HEK293T (cell line): ENCODE measurements around the gene SPRED3.
"Not testable (repeated sequence)": the region's sequence is repeated elsewhere in the genome, so short reads cannot be mapped to it uniquely, and the experiment has no call there.

Experiments used
- CTCF ChIA-PET: fragments of 350-600 bp; formaldehyde crosslinking; extraction: SDS; loops from one replicate; lab custom pipeline; 2021; ENCODE audit warnings: antibody characterized with exemption, inconsistent platforms; lab: Yijun Ruan, JAX
- POLR2A ChIA-PET: fragments of 350-600 bp; formaldehyde crosslinking; extraction: SDS; loops from one replicate; lab custom pipeline; 2020; ENCODE audit warnings: antibody characterized with exemption, inconsistent platforms; lab: Yijun Ruan, JAX
- DNase-seq: peaks from one replicate; pipeline ENCODE4 v3.0.0; 2012; ENCODE audit warnings: mixed read lengths; ENCODE audit errors: extremely low spot score
- ARNT ChIP-seq: fragments of 450-650 bp; IDR thresholded peaks from 2 replicates; pipeline ENCODE4 v1.6.1; 2017; ENCODE audit warnings: mild to moderate bottlenecking
- BHLHE40 ChIP-seq: fragments of 450-650 bp; IDR thresholded peaks from 2 replicates; pipeline ENCODE4 v1.6.1; 2016; ENCODE audit warnings: mild to moderate bottlenecking, moderate library complexity, borderline replicate concordance
- CTBP1 ChIP-seq: fragments of 450-650 bp; IDR thresholded peaks from 2 replicates; pipeline ENCODE4 v1.6.1; 2016; ENCODE audit warnings: borderline replicate concordance
- ELF4 ChIP-seq: fragments of 450-650 bp; IDR thresholded peaks from 2 replicates; pipeline ENCODE4 v1.6.1; 2017; ENCODE audit warnings: antibody characterized with exemption
- FOXA1 ChIP-seq: fragments of 450-650 bp; IDR thresholded peaks from 2 replicates; pipeline ENCODE4 v1.6.1; 2016; ENCODE audit warnings: mild to moderate bottlenecking
- FOXK2 ChIP-seq: fragments of 450-650 bp; IDR thresholded peaks from 2 replicates; pipeline ENCODE4 v1.6.1; 2016; ENCODE audit warnings: mild to moderate bottlenecking
- FOXM1 ChIP-seq: fragments of 450-650 bp; IDR thresholded peaks from 2 replicates; pipeline ENCODE4 v1.6.1; 2017; ENCODE audit warnings: mild to moderate bottlenecking, borderline replicate concordance
- HDGF ChIP-seq: fragments of 450-650 bp; IDR thresholded peaks from 2 replicates; pipeline ENCODE4 v1.6.1; 2017; ENCODE audit warnings: antibody characterized with exemption, borderline replicate concordance
- L3MBTL2 ChIP-seq: fragments of 450-650 bp; conservative IDR thresholded peaks from 2 replicates; pipeline ENCODE4 v1.6.1; 2016; ENCODE audit warnings: mild to moderate bottlenecking
- LEF1 ChIP-seq: fragments of 450-650 bp; IDR thresholded peaks from 2 replicates; pipeline ENCODE4 v1.6.1; 2017; ENCODE audit warnings: mild to moderate bottlenecking, borderline replicate concordance
- NFRKB ChIP-seq: fragments of 450-650 bp; IDR thresholded peaks from 2 replicates; pipeline ENCODE4 v1.6.1; 2016; ENCODE audit warnings: mild to moderate bottlenecking, moderate library complexity
- SP1 ChIP-seq: fragments of 450-650 bp; IDR thresholded peaks from 2 replicates; pipeline ENCODE4 v1.6.1; 2017
- SUZ12 ChIP-seq: fragments of 450-650 bp; IDR thresholded peaks from 2 replicates; pipeline ENCODE4 v1.6.1; 2016; ENCODE audit warnings: mild to moderate bottlenecking
- TARDBP ChIP-seq: fragments of 450-650 bp; IDR thresholded peaks from 2 replicates; pipeline ENCODE4 v1.6.1; 2016
- ZNF384 ChIP-seq: fragments of 450-650 bp; IDR thresholded peaks from 2 replicates; pipeline ENCODE4 v1.6.1; 2016
- TF ChIP-seq, protein P1 (sequence below): fragments of 450-650 bp; IDR thresholded peaks from 2 replicates; pipeline ENCODE4 v1.6.1; 2016

Gene SPRED3

DNA sequence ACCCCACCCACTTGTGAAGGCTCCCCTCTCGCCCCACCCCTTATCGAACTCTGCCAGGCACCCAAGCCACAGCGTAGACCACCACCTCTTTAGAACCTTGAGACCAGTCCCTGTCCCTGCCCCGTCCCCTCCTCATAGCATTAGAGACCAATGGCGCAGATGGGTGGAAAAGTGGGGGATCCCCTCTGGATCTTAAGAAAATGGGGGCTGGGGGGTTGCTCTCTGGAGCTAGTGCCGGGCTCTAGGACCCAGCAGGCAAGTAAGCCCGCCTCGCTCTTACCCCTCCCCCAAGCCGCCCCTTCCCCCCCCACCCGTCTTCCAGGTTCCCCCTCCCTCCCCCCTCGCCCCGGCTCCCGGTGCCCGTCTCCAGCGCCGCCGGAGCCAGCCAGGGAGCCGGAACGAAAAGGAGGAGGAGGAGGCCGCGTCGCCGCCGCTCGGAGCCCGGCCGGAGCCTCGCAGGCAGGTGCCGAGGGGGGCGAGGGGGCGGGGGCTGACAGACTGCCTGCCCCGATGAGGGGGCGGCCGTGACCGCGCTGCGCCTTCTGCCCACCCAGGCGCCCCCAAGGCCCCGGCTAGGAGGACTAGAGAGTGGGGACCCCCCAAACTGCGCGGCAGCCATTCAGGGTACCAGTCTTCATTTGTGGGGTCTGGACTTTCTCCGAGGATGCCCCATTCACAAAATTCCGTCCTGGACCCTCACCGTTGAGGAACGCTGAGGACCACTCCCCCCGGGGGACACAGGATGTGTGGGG is at the start of gene SPRED3:
TSS of gene SPRED3 (plus strand) at position 349 of the 752 bp plus-strand sequence. CDS start 1,606 bp downstream, outside the sequence.
- ChIA-PET POLR2A (interaction anchor here (1.2 to 2.2 kb wide), 3 partner anchors 14 to 230 kb away, joined by 4 to 23 read pairs (median 18); partner anchors contain the start of genes EIF3K, FAM98C and PSMD8), CTCF (interaction anchor here (0.6 to 1.5 kb wide), 5 partner anchors 14 to 484 kb away, joined by 3 to 8 read pairs (median 4); partner anchors contain the start of gene FAM98C)
- peak; percentile 48 for DNase-seq
- no peak for TF ChIP-seq TARDBP
- TF ChIP-seq FOXM1, result peak; percentile 24; the same call in 1 of the 2 replicates
- no peak for TF ChIP-seq ELF4

DNA sequence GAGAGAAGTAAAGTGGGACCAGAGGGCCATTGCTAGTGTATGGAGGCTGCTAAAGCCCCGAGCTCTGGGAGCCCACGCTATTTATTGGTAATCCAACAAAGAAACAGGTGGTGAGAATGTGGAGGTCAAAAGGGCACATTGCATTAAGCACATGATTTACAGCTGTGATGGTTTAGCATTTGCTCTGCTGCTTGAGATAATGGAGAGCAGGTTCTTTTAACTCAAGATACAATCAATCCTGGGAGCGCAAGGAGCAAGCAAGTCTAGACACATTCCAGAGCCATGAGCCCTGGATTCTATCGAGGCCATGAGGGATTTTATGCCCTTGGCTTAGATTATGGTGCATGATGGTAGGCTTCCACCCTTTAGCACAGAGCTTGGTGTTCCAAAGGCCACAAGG is 49.5 kb upstream of the SPRED3 start:
- DNase-seq, result not testable (repeated sequence)
- ChIA-PET CTCF (interaction anchor here (1.0 kb wide), 1 partner anchor 35 kb away, joined by 4 read pairs; the partner anchor contains the start of gene PSMD8), POLR2A (interaction anchor here (4.2 kb wide), 1 partner anchor 35 kb away, joined by 40 read pairs; the partner anchor contains the start of gene PSMD8)

GRCh38 chr19:38340927-38341326 is 47.6 kb upstream of the SPRED3 start:
- CTCF ChIA-PET, result no interaction called here
- POLR2A ChIA-PET, result no interaction called here
- TF ChIP-seq TARDBP, result no peak
- TF ChIP-seq FOXA1, result no peak
- no peak for TF ChIP-seq SP1
- TF ChIP-seq, protein P1, sequence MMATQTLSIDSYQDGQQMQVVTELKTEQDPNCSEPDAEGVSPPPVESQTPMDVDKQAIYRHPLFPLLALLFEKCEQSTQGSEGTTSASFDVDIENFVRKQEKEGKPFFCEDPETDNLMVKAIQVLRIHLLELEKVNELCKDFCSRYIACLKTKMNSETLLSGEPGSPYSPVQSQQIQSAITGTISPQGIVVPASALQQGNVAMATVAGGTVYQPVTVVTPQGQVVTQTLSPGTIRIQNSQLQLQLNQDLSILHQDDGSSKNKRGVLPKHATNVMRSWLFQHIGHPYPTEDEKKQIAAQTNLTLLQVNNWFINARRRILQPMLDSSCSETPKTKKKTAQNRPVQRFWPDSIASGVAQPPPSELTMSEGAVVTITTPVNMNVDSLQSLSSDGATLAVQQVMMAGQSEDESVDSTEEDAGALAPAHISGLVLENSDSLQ, result no peak
- TF ChIP-seq HDGF, result no peak
- TF ChIP-seq ZNF384, result no peak
- DNase-seq, result no peak

- CTCF ChIA-PET, result interaction anchor here (0.6 kb wide), 1 partner anchor 112 kb away, joined by 3 read pairs; no protein-coding TSS in a partner anchor
- DNase-seq, result no peak
- TF ChIP-seq CTBP1 (no peak), HDGF (no peak), BHLHE40 (no peak), ZNF384 (no peak), TARDBP (no peak), SP1 (no peak), FOXA1 (no peak), FOXM1 (no peak), LEF1 (no peak), ELF4 (no peak), SUZ12 (no peak), FOXK2 (no peak), ARNT (no peak)
- TF ChIP-seq, protein P1, result no peak
- POLR2A ChIA-PET, result interaction anchor here (1.2 kb wide), 1 partner anchor 27 kb away, joined by 3 read pairs; the partner anchor contains the start of gene PSMD8
Observed at GRCh38 chr19:38346837-38347236, 41.7 kb upstream of the SPRED3 start.

DNA sequence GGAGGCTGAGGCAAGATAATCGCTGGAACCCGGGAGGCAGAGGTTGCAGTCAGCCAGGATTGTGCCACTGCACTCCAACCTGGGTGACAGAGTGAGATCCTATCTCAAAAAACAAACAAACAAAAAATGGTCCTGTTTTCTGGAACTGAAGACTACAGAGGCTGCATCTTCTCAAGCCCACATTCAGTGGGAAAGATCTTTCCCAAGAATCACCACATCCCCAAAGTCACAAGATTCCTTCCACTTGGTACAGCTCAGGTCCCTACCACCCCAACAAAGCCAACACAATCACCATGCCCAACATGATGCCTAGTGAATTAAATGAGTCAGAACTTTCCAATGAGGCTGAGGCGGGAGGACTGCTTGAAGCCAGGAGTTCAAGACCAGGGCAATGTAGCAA is 37.6 kb upstream of the SPRED3 start:
- POLR2A ChIA-PET, result interaction anchor here (0.9 to 1.1 kb wide), 2 partner anchors 23 to 25 kb away, joined by 3 read pairs; partner anchors contain the start of gene PSMD8

DNA sequence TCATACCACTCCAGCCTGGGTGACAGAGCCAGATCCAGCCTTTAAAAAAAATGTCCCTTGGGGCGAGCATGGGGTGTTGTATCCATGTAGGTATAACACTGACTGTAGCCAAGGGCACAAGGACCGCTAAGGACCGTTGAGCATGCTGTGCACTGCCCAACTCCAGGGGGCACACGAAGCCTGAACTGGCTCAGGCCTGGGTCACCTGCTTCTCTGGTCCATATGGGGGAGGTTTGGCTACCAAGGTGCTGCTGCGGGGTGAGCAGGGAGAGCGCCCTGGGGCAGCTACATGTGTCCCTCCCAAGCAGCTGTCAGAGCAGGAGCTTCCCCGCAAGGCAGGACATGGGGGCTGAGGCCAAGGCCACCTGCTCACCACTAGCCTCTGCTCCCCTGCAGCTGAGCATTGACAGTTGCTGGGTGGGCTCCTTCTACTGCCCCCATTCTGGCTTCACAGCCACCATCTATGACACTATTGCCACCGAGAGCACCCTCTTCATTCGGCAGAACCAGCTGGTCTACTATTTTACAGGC is 36.6 kb upstream of the SPRED3 start:
- CTCF ChIA-PET, result interaction anchor here (0.6 kb wide), 2 partner anchors 306 to 395 kb away, joined by 3 read pairs; no protein-coding TSS in a partner anchor
- TF ChIP-seq FOXK2, result no peak
- POLR2A ChIA-PET, result interaction anchor here (0.9 to 1.6 kb wide), 3 partner anchors 10 to 24 kb away, joined by 3 to 4 read pairs (median 3); partner anchors contain the start of gene PSMD8
- DNase-seq, result no peak

More for the DNA sequence above, 37.6 kb upstream of the SPRED3 start:
- TF ChIP-seq NFRKB (no peak), TARDBP (no peak), HDGF (no peak), SP1 (no peak), FOXK2 (no peak), LEF1 (no peak), L3MBTL2 (no peak), FOXM1 (no peak), FOXA1 (no peak), BHLHE40 (no peak)
- DNase-seq, result no peak
- CTCF ChIA-PET, result no interaction called here

GRCh38 chr19:38352611-38353010 is 35.9 kb upstream of the SPRED3 start:
- CTCF ChIA-PET, result interaction anchor here (0.6 kb wide), 1 partner anchor 395 kb away, joined by 3 read pairs; no protein-coding TSS in a partner anchor
- no peak for DNase-seq
- POLR2A ChIA-PET, result interaction anchor here (0.9 to 1.6 kb wide), 2 partner anchors 10 to 22 kb away, joined by 3 to 4 read pairs; partner anchors contain the start of gene PSMD8
- TF ChIP-seq FOXM1 (no peak), ZNF384 (no peak), ARNT (no peak), LEF1 (no peak), HDGF (no peak), ELF4 (no peak)
